ENCODE data around the gene SETD5.
A peak's percentile ranks its signal among the peaks of the same experiment; 100 is the strongest.

SETD5 gene

DNA sequence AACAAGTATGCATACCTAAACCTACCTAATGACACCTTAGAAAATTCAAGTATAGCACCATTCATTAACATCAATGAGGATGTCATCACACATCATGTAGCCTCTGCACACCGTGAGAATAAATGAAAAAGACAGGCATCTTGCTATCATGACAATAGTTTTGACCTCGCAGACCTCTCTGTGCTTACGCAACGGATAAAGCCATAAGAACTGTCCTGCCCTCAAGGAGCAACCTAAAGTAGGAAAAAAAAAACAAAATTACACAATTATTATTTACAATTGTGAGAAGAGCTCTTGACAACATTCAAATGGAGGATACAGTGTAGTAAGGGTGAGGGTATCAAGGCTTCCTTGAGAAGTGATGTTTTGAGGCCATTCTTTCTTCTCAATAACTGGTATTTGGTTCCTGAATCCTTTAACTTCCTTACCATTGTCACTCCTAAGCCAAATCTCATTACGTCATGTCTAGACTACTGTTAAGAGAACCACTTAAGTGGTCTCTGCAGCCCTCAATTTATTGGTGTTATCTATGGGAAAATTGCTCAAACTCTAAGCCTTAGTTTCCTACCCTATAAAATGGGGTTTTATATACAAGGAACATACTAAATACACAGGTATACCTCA is 7.0 kb upstream of the SETD5 start:
- DNase-seq: no peak

- no peak for DNase-seq
Observed at GRCh38 chr3:9392041-9392440, 5.4 kb upstream of the SETD5 start.

DNA sequence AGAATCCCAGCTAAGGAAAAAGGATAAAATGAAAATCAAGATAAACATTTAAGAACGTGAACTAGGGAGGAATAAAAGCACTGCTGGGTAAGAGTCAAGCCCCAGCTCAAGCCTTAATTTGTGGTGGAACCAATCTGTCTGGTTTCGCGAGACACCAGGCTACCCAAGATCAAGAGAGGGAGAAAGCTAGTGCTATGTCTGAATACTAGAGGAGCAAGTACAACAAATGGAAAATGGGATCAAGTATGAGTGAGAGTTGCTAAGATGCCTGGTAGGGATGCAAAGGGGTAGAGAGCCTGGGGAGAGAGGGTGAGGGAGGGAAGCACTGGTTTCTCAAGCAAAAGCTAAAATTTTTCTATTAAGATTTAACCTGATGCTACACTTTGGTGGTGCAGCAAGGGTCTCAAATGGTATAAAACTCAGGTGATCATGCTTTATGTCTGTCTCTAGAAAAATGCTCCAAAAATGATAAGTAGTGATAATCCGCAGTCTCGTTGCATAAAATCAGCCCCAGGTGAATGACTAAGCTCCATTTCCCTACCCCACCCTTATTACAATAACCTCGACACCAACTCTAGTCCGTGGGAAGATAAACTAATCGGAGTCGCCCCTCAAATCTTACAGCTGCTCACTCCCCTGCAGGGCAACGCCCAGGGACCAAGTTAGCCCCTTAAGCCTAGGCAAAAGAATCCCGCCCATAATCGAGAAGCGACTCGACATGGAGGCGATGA is 1.7 kb upstream of the SETD5 start:
- DNase-seq: no peak

GRCh38 chr3:9396301-9396631 is 1.1 kb upstream of the SETD5 start:
- peak; percentile 90 for DNase-seq

GRCh38 chr3:9396632-9397331 is 633 bp upstream of the SETD5 start:
- peak; percentile 99 for DNase-seq

DNA sequence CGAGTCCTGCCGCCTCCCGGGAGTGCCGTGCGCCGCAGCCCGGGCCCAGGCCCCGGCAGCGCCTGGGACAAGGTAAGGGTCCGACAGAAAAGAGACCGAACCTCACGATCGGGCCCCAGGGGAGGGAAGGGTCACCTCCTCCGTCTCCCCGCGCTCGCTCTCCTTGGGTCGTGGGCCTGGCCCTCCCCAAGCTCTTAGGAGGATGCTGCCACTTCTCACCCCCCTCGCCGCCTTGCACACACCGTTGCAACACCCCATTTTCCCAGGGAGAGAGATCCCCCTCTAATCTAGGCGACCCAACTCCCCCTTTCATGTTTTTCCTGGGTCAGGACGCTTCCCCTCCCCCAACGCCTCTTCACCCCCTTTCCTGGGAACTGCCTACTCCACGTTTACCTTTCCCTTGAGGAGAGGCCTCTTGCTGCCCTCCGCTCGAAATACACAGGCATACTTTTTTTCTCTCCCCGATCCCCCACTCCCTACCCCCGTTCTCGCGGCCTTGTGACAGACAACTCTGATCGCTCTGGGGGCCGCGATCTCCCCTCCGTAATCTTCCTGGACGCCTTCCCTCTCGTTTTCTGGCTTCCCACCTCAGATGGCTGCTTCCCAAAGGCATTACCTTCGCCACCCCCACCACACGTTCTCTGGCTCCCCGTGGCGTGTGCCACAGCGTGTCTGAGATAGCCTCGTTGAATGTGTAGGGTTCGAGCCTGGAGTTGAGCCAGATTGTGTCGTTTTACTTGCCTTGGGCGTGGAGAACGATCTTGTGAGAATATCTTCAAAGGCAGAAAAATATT is 688 bp downstream of the SETD5 start:
- DNase-seq: peak; percentile 18

- DNase-seq: peak; percentile 59
Observed at GRCh38 chr3:9398700-9399336, 1.4 kb downstream of the SETD5 start.

- no peak for DNase-seq
Observed at GRCh38 chr3:9399337-9399703, 1.9 kb downstream of the SETD5 start.

GRCh38 chr3:9399746-9400145 is 2.3 kb downstream of the SETD5 start:
- peak; percentile 66 for DNase-seq

DNA sequence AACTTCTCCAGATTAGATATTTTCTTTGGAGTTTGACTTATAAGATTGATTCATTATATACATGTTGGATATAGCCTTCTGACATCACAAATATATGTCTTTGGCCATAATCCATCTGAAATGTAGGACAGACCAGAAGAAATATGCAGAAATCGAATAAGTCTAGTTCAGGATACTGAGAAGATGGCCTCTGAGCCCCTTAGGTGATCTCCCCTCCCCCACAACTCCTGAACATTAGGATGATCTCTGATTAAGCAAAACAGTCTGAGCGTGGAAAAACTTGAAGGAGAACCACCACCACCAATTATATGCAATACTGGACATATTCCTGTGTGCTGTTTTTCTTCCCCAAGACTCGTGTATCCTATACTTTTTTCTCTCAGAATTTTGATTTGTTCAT is 3.2 kb downstream of the SETD5 start:
- no peak for DNase-seq

DNA sequence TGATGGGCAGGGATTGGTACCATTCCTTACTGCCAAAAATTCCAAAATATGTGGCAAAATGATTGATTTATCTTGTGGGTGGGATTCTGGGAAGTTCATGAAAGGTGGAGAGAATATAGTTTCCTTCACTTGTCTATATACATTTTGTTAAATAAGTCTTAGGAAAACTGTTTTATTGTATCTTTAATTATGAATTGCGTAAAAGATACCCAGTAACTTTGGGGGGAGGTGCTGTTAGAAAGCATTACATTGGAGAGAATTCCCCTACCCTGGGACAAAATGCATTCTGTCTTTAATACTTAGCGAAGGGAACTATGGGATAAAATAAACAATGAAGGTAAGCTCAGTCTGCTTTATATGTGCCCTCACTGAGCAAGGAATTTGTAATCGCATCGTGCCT is 4.6 kb downstream of the SETD5 start:
- DNase-seq: no peak

DNA sequence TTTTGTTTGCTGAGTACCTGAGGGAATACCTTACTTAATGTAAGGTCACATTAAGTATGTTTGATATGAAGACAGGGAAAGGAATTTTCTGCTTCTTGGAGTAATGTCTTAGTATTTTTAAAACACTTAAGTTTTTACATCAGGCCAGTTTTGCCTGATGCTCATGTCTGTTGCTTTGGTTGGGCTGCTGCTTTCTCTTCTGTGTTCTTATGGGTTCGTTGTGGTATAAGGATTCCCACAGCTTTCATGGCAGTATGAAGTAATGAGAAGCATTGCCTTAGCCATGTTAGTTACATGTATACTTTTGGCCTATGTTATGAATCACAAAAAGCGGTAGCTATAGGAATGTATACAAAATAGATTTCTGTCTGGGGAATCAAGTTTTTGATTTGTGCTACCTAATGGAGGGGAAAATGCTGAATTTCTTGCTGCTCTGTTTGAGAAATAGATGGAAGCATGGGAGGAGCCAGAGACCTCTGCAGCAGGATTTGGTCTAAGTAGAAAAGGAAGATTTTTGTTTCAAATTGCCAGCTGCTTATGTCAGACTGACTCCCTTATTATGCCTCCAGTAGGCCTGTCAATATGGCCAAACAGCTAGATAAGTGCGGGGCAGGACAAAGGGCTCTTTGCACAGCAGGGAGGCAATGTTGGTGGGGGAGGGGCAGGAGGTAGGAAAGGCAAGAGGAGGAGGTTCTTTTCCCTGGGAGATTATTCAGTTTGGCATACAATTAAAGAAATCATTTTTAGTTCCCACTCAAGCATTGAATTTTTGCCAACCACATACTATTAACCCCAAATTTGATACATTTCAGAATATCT is 5.2 kb downstream of the SETD5 start:
- no peak for DNase-seq

DNA sequence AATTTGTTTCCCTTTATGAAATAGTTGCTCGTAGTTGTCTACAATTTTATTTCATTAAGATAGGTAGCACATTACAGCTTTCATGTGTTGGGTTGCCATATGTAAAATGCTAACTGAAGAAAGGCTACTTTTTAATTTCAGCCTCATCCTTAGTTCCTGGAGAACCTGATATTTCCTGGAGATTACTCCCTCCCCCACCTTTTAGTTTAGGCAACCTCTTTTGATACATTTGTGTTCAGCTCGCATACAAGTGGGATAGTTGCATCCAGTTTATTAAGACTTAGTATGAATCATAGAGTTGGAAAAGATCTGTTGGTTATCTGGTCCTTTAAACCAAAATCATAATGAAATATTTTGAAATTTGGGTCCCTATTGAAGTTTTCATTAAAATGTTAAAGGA is 6.0 kb downstream of the SETD5 start:
- DNase-seq: no peak

- DNase-seq: no peak
Observed at GRCh38 chr3:9404680-9405079, 7.3 kb downstream of the SETD5 start.

DNA sequence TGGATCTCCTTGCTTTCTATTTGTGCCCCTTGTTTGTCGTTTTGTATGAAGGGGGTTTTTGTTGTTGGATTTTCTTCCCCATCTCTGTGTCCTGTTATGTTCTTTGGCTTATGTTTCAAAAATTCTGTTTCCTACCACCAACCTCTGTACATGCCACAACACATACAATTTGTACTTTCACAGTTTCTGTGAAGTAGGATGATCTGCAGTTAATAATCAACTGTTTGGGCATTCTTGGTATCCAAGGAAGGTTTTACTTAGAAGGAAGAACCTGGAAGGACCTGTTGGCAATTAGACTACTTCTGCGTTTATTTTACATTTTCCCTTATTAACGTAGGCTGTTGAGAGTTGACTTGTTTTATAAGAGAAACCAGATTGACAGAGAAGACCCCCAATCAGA is 8.3 kb downstream of the SETD5 start:
- DNase-seq: no peak

DNA sequence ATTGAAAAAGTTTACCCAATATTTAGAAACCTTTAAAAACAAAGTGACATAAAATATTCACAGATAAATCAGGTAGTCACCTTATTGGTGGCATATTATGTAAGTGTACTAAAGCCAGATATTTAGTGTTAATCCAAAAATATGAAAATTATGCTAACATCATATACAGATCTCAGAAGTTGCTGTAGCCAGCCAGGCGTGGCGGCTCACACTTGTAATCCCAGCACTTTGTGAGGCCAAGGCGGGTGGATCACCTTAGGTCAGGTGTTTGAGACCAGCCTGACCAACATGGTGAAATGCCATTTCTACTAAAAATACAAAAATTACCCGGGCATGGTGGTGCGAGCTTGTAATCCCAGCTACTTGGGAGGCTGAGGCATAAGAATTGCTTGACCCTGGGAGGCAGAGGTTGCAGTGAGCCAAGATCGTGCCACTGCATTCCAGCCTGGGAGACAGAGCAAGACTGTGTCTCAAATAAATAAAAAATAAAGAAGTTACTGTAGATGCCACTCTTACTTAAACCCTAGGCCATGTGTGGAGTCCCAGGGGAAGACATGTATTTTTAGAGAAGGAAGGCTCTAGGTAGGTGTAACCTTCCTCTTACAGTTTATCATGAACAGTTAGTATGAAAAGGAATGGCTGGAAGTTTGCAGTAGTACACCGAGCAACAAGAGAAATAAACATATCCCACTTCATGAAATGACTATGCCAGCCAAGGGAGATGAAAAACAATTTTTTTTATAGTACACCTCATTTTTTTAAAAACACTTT is 9.6 kb downstream of the SETD5 start:
- no peak for DNase-seq

DNA sequence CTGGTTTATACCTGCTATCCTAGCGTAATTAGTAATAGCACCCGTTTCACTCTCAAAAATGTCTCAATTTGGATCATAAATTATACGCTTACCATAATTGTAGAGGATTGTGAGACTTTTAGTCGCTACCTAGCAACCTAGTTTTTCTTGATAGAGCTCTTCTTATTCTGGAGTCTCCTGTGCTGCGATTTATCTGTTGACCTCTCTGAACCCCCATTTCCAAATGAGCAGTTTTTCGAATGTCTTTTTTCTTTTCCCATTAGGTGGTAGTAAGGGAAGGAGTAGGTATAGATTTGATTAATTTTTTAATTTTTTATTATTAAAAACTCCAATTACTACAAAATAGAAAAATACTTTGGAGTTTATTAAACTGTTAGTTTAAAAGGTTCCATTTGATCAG is 10.6 kb downstream of the SETD5 start:
- no peak for DNase-seq

GRCh38 chr3:9408546-9408945 is 11.1 kb downstream of the SETD5 start:
- DNase-seq: no peak

DNA sequence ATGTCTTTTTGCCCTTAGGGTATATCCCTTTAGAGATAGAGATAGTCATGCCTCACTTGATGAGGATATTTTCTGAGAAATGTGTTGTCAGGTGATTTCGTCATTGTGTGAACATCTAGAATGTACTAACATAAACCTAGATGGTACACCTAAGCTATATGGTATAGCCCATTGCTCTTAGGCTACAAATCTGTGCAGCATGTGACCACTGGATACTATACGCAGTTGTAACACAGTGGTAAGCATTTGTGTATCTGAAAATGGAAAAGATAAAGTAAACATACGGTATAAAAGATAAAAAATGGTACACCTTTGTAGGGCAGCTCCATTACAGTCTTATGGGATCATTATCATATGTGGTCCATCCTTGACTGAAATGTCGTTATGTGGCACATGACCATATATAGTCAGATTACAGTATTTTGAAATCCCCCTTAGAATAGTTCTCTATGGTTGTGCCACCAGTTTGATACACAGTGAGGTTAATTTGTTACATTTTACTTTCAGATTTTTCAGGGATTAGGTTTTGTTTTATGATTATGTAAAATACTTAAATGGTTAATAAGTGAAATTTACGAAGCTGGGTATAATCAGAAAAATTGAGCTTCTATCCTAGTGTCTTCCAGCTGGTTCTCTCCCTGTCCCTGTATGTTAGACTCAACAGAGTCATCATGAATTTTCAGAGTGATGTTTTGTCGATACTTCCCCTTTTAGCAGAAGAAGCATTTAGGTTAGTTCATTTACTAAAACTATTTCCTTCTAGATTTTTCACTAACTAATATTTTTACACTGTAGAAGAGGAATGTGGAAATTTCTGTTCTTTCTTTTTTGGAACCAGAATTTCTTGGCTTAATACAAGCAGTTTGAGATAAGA is 12.8 kb downstream of the SETD5 start:
- DNase-seq: peak; percentile 61

DNA sequence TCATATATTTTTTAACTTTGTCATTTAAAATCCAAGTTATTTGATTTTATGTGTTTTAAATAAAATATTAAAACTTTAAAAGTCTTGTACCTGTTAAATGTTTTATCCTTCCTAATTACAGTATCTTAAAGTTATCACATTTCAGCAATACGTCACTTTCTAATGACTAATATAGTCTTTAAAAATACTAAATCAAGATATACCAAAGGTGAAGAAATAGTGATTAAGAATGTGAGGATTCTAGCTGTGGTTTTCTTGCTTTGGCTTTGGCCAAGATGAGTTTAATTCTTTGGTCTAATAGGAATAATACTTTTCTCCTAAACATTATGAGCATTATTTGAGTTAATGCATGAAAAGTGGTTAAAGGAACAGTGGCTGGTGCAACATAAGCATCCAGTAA is 13.9 kb downstream of the SETD5 start:
- DNase-seq: no peak
